ENCODE data around the gene CLIP2.

- TF ChIP-seq POLR2A (IDR thresholded peaks at IDR 0.05): no peak
- TF ChIP-seq CTCF (IDR thresholded peaks at IDR 0.05): no peak
- no peak for TF ChIP-seq POLR2AphosphoS5 (IDR thresholded peaks at IDR 0.05)
These were observed 84.3 kb downstream of the CLIP2 start for GRCh38 chr7:74373536-74373935.

All from sigmoid colon (tissue), 4 donors.